GM10847 (cell line): Measurements from ENCODE around the gene MRPS22.

ENCODE experiments used
- POLR2A ChIP-seq: IDR thresholded peaks from 2 replicates; pipeline ENCODE4 v1.6.1; 2011; ENCODE audit not compliant: insufficient read length; ENCODE audit errors: extremely low read depth

MRPS22 gene

DNA sequence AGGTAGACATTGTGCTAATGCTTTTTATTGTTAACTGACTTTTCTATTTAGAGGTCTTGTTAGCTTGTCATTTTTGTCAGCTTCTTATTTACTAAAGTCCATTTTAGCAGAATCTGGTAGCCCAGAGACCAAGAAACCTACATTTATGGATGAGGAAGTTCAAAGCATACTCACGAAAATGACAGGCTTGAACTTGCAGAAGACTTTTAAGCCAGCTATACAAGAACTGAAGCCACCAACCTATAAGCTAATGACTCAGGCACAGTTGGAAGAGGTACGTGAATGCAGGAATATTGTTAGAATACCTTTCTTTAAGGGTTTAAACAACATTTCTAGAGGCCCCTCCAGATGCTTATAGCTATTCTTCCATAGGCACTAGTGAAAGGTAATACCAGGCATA is 3.0 kb downstream of the MRPS22 start:
- no peak for TF ChIP-seq POLR2A

DNA sequence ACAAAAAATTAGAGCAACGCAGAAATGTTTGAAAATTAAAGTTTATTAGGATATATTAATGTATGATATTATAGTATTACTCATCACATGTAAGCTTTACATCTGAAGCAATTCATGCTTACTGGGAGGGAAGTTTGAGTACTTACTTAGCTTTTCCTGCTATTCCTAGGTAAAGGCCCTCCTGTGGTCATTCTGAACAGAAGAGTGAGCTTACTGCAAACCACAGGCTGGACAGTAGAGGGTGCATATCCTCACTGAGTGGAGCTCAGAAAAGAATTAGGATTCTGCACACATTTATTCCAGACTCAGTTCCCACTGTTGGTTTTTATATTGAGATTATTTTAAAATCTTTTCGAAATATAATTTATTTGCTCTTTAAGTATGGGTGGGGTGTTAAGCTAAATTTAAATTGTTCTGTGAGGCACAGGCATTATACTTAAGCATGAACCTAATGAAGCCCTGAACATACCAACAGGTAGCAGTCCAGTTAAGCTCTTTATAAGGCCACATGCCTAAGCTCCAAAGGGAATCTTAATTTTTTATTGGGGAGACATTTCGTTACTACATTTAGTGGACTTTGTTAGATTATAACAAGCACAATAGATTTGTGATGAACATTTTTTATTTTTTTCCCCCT is 10.2 kb downstream of the MRPS22 start:
- no peak for TF ChIP-seq POLR2A

DNA sequence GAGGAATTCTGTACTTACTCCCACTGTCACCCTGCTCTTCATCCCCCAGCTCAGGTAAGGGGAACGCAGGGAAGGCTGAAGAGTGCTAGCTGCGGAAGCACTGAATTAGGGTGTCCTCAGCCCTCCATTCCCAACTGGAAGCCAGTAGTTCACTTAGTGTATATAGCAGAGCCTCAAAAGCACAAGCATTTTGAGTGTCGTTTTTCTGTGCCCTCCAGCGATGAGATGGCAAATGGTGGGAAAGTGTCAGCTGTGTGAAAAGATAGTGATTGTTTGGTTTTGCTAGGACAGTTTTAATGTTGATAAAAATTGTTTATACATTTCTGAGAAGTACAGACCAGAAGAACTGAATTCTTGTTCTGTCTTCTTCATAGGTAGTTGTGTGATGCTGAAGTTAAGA is 10.8 kb downstream of the MRPS22 start:
- no peak for TF ChIP-seq POLR2A

DNA sequence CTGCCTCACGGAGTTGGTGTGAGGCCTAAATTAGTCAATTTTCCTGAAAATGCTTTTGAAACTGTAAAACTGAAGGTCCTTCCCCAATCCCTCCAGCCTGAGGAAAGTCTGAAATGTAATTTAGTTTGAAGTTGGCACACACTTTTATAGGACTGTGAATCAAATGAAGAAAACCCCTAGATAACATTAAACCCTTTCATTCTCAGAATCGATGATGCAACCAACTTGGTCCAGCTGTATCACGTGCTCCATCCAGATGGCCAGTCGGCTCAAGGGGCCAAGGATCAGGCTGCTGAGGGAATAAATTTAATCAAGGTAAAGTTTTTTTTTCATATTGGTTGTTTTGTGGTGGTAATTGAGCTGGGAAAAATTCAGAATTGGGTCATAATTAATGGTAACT is 11.7 kb downstream of the MRPS22 start:
- no peak for TF ChIP-seq POLR2A

DNA sequence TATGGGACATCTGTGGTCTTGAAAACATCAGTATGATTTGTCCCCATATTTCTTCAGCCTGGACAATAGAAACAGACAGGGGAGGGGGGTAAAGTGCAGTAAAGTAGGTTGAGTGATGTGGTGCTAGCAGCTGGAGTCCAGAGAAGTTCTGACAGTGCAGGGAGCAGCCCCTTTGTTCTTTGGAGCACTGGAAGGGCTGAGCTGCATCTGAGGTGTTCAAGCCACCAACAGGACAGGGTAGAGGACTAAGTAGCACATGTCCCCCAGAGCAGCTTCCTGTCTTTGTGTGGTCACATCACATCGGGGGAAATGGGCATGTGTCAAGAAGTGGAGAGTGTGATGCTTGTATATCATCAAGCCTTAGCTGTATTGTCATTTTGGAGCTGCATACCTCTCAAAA is 12.1 kb downstream of the MRPS22 start:
- no peak for TF ChIP-seq POLR2A

DNA sequence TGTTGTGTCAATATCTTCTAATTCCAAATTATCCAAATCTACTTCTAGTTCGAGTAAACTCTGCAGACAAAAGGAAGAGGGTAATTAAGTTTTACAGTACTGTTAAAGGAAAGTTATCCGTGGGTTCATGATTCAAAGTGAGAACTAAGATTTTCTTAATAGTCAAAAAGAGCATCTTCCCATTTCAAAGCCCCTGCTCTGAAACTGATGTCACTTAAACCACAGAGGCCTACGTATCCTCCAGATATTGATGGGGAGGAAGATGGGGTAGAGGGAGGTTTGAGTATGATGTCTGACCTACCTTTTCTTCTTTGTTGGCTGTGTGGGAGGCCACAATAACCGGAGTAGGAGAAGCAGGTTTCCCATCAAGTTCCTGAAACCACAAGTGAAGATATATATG is 14.1 kb downstream of the MRPS22 start:
- no peak for TF ChIP-seq POLR2A

DNA sequence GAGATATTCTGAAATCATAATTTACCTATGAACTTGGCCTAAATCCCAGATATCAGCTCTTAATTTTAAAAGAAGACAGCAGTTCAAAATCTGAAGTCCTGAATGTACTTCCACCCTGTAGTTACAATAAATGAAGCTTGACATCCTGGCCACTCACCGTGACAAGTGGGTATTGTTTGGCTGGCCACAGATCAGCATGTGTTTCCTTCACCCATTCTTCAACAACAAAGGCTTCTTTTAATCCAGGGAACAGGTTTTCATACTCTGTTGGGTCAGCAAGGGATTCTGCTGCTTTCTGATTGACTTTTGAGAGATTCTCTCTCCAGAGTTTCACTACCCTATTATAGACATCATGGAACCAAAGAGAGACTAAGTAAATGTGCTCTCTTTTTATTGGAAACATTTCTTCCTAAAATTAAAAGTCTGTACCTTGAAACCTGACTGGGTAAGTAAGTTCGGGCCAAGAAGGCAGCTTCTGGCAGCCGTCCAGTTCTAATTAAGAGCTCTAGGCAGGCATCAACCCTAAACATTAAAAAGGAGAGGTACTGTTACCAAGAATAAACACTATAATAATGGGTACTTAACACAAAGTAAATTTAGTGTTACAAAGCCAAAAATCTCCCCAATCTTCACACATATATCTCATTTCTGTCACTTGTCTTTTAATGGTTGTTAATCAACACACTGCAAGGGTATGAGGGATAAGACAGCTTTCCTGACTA is 15.2 kb downstream of the MRPS22 start:
- TF ChIP-seq POLR2A: no peak

DNA sequence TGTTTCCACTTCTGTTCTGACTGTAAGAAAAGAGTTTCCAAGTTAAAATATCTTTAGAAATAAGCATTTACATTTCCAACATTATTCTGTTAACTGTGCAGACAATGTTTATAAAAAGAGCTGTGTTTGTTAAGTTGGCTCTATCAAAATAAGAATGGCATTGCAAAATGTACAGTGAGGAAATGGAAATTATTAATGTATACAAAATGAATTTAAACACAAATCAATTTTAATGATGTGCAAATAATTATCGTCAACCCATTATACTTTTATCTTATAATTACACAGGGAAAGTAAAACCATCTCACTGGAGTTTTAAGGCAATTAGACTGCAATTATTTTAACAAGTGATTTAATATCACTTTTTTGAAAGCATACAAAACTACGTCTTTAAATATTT is 17.5 kb downstream of the MRPS22 start:
- no peak for TF ChIP-seq POLR2A

DNA sequence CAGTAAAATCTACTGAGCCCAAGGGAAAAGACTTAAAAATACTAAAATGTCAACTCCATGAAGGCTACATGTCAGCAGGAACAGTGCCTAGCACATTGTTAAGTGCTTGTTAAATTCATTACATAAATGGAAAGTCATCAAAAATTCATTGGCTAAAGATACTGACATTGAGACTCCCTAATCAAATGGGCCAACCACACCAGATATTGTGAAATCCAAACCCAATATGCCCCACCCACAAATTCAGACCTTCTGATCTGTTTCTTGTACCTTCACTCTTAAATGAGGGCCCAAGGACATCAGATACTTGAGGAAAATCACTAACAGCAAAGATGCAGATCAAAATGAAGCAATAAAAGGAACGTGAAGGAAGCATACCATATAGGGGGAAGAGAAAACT is 20.7 kb downstream of the MRPS22 start:
- no peak for TF ChIP-seq POLR2A

DNA sequence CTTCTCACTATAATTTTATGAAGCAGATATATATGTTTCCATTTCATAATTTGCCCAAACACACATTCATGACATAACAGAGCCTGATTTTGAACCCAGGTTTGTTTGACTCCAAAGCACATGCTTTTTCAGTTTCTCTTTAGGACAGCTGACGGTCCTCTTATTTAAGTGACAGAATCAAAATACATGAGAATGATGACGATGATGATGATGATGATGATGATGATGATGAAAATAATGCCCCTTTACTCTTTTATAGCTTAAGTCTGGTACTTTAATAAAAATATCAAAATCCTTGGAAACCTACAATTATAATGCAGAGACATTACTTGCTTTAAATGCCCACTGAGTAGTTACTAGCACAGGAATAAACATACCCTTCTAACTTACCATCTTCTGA is 30.3 kb downstream of the MRPS22 start:
- TF ChIP-seq POLR2A: no peak

DNA sequence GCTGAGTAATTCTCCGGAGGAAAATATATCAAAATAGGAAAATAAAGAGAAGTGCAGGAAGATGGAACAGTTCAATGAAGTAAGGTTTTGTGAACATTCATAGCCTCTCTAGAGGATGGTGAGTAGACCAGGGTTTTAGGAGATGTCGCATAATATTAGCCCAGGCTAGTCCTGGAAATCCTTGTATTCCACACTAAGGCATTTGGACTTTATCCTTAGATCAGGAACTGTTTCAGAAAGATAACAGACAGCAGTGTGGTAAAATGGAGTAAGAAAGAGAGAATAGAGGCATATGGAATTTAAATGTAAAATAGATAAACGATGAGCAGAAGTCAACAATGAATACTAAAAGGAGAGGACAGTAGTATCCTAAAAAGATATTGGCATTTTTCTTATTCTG is 33.6 kb downstream of the MRPS22 start:
- no peak for TF ChIP-seq POLR2A

DNA sequence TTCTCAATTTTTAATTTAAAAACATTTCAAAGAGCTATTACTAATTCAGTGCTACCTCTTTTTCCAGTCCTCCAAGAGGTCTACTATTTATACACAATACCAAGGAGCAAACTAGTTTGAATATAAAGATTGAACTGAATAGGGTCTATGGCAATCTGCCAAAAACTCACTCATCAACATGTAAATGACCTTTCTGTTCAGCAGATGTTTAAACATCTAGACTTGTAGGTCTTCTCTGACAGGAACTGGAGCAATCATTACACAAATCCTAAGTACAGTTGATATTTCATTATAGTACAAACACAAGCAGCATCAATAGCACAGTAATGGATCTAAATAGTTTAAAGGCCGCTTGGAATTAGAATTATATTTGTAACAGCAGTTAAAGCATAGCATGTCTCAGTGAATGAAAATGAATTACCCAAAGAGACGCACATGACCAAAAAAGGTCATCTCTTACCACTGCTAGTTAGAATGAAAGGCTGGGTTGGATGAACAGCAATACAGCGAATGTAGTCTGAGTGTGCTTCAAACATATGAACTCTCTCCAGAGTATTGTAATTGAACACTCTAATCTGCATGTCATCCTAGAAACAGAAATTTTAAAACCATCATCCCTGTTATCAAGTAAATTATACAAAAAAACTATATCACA is 34.9 kb downstream of the MRPS22 start:
- no peak for TF ChIP-seq POLR2A

DNA sequence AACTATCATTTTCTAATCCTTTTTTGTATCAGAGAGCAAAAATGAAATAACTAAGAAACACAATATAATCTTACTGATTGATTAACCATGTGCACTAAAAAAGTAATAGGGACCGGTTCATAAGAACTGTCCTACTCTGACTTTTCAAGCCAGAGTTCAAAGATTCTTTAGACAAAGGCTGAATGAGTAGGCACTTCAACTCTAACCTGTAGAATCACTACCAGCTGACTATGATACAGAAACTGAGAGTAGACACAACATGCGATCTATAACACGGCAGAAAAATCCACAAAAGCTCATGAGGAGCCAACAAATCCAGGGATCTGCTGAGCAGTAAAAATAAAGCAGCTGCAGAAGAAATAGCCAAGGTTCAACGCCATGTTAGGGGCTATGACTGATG is 36.8 kb downstream of the MRPS22 start:
- no peak for TF ChIP-seq POLR2A

DNA sequence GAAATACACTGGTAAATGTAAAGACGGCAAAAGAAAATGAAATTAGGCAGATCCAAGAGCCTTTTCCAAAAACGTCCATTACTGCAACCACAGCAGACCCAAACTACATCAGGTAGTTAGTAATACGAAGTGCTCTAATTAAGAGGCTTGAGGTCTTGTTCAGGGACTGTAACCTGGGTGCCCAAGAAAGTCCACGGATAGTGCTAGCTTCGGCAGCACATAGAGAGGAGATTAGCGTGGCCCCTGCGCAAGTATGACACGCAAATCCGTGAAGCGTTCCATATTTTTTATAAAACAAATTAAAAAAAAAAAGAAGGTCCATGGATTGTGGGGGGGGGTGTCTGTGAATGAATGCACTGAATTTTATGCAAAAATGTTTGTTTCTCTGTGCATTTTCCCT is 44.3 kb downstream of the MRPS22 start:
- no peak for TF ChIP-seq POLR2A

DNA sequence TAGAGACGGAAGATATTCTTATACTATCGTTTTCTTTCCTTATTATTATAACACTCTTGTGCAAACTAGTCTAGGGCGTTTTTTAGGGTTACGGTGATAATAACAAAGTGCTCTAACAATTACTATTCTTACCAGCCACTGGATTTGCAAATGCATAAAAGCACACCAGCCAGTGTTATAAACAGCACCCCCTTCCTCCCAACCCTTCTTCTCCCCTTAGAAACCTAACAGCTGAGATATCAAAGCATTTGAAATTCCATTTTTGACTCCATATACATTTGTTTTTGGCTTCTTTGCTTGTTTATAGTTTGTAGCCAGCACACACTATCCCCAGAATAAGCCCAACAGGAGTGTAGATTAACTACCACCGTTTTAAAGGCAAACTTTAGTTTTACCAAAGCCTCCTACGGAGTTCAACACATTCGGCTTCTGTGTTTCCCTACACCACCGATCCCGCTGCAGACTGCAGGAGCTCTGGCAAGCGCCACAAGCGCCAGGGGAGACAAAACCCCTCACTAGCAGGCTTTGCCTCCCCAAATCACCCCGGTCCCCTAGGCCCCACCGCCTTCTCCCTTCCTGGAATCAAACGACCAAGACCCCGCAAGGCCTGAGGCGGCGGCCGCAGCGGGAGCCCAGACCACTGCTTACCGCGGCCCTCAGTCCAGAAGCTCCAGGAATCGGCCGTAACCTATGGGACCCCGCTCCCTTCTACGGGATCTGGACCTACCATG is 45.2 kb downstream of the MRPS22 start:
- TF ChIP-seq POLR2A: no peak
